ENCODE data around the gene CD33.
"Not testable (repeated sequence)": the region's sequence is repeated elsewhere in the genome, so short reads cannot be mapped to it uniquely, and the experiment has no call there.

The CD33 gene

DNA sequence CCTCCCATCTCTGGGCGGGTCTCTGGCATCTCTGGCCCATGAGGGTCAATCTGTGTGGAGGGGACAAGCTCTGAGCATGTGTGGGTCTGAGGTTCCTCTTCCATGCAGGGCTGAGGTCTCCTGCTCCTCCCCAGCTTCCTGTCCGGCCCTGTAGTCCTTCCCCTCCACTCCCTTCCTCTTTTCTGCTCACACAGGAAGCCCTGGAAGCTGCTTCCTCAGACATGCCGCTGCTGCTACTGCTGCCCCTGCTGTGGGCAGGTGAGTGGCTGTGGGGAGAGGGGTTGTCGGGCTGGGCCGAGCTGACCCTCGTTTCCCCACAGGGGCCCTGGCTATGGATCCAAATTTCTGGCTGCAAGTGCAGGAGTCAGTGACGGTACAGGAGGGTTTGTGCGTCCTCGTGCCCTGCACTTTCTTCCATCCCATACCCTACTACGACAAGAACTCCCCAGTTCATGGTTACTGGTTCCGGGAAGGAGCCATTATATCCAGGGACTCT, at the start of gene CD33:
Gene CD33 (plus strand): TSS at position 183 of the 496 bp plus-strand sequence. CDS start 39 bp downstream, at position 222.
- H3K27ac ChIP-seq (ENCODE audit: poor library complexity, severe bottlenecking); H3K36me3 ChIP-seq (ENCODE audit: low read depth); ATAC-seq (ENCODE audit: low read depth); H3K4me1 ChIP-seq (ENCODE audit: insufficient read depth, poor library complexity, severe bottlenecking); H3K9me3 ChIP-seq (ENCODE audit: severe bottlenecking); H3K4me3 ChIP-seq (ENCODE audit: severe bottlenecking); DNase-seq (ENCODE audit: low spot score): not testable (repeated sequence)
- H3K27me3 ChIP-seq (ENCODE audit: insufficient read depth, poor library complexity, severe bottlenecking), result peaks cover 49% of the 10 kb centered on the region

DNA sequence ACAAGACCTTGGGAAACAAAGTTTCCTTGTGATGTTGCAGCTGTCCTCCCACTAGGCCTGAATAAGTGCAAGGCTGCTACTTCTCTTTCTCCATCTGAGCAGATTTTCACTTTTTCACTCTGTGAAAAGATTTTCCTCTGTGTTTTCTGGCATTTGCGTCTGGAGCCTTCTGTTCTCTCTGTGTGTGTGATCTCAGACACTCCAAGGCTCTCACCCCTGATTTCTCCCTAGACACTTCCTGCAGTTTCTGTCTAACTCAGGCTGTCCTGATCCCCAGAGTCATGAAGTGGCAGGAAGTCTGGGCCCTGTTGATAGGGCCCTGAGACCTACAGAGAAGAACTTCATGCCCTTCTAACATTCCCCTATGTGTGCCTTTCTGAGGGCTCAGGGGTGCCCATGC, 45.6 kb upstream of the CD33 start:
- H3K4me3 ChIP-seq (ENCODE audit: severe bottlenecking), result no peak overlapping the region
- H3K9me3 ChIP-seq (ENCODE audit: severe bottlenecking), result no peaks in the 10 kb centered on the region
- TF ChIP-seq, protein P1, sequence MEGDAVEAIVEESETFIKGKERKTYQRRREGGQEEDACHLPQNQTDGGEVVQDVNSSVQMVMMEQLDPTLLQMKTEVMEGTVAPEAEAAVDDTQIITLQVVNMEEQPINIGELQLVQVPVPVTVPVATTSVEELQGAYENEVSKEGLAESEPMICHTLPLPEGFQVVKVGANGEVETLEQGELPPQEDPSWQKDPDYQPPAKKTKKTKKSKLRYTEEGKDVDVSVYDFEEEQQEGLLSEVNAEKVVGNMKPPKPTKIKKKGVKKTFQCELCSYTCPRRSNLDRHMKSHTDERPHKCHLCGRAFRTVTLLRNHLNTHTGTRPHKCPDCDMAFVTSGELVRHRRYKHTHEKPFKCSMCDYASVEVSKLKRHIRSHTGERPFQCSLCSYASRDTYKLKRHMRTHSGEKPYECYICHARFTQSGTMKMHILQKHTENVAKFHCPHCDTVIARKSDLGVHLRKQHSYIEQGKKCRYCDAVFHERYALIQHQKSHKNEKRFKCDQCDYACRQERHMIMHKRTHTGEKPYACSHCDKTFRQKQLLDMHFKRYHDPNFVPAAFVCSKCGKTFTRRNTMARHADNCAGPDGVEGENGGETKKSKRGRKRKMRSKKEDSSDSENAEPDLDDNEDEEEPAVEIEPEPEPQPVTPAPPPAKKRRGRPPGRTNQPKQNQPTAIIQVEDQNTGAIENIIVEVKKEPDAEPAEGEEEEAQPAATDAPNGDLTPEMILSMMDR (IDR thresholded peaks at IDR 0.05; ENCODE audit: poor library complexity, severe bottlenecking), result no peak
- peaks cover 4% of the 10 kb centered on the region for H3K27me3 ChIP-seq (ENCODE audit: insufficient read depth, poor library complexity, severe bottlenecking)
- H3K27ac ChIP-seq (ENCODE audit: poor library complexity, severe bottlenecking), result no peak overlapping the region
- no peaks in the 10 kb centered on the region for H3K36me3 ChIP-seq (ENCODE audit: low read depth)
- DNase-seq (ENCODE audit: low spot score), result no peak
- ATAC-seq (ENCODE audit: low read depth), result no peak
- H3K4me1 ChIP-seq (ENCODE audit: insufficient read depth, poor library complexity, severe bottlenecking), result no peaks in the 10 kb centered on the region

DNA sequence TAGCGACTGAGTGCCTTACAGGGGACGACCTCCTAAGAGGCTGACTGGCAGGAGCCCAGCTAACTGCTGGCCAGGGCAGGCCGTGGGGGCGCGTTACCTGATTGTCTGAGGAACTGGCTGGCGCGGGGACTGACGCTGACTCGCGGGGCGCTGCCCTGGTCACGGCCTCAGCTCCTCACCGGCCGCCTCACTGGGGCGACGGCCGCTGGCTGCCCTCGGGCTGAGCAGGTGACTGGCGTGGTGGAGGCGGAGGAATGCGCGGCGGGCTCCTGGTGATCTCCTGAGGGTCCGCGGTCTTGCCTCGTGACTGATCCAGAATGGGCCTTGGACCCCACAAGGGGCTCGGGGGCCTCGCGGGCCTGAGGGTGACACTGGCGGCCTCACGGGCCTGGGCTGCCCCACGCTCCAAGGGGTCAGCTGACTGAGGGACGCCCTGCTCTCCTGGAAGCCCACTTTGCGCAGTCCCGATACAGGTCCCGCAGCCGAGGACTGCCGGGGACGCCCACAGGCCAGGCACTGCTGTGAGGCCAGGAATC, 43.4 kb upstream of the CD33 start:
- H3K4me3 ChIP-seq (ENCODE audit: severe bottlenecking), result no peak overlapping the region
- H3K4me1 ChIP-seq (ENCODE audit: insufficient read depth, poor library complexity, severe bottlenecking), result no peaks in the 10 kb centered on the region
- no peak overlapping the region for H3K27ac ChIP-seq (ENCODE audit: poor library complexity, severe bottlenecking)
- no peaks in the 10 kb centered on the region for H3K9me3 ChIP-seq (ENCODE audit: severe bottlenecking)
- H3K27me3 ChIP-seq (ENCODE audit: insufficient read depth, poor library complexity, severe bottlenecking), result peaks cover 4% of the 10 kb centered on the region
- TF ChIP-seq, protein P1 (IDR thresholded peaks at IDR 0.05; ENCODE audit: poor library complexity, severe bottlenecking), result no peak
- no peaks in the 10 kb centered on the region for H3K36me3 ChIP-seq (ENCODE audit: low read depth)
- DNase-seq (ENCODE audit: low spot score) (no peak), ATAC-seq (ENCODE audit: low read depth) (no peak)

DNA sequence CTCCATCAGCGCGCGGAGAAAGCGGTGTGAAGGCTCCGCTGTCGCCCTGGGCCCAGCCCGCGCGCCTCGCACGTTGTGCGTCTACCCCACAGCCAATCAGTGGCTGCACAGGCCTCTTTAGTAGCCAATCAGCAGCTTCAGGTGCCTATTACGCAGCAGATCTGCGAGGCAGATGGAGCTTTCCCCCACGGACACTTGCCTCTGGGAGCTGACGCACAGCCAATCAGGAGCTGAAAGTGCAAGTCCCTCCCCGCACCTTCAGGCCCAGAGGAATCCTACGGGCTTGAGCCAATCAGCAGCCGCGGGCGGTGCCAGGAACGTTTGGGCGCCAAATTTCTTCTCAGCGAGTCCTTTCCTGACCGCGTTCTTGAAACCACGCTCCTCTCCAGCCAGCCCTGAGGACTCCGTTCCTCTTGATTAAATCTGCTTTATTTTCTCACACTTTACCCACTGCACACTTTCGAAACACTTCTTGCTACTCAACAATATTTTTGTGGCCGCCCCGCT, 42.9 kb upstream of the CD33 start:
- no peak overlapping the region for H3K27ac ChIP-seq (ENCODE audit: poor library complexity, severe bottlenecking)
- H3K27me3 ChIP-seq (ENCODE audit: insufficient read depth, poor library complexity, severe bottlenecking), result peaks cover 4% of the 10 kb centered on the region
- H3K4me3 ChIP-seq (ENCODE audit: severe bottlenecking), result no peak overlapping the region
- DNase-seq (ENCODE audit: low spot score), result no peak
- H3K9me3 ChIP-seq (ENCODE audit: severe bottlenecking), result no peaks in the 10 kb centered on the region
- H3K36me3 ChIP-seq (ENCODE audit: low read depth), result no peaks in the 10 kb centered on the region
- ATAC-seq (ENCODE audit: low read depth), result no peak
- no peaks in the 10 kb centered on the region for H3K4me1 ChIP-seq (ENCODE audit: insufficient read depth, poor library complexity, severe bottlenecking)
- TF ChIP-seq, protein P1 (IDR thresholded peaks at IDR 0.05; ENCODE audit: poor library complexity, severe bottlenecking), result no peak

DNA sequence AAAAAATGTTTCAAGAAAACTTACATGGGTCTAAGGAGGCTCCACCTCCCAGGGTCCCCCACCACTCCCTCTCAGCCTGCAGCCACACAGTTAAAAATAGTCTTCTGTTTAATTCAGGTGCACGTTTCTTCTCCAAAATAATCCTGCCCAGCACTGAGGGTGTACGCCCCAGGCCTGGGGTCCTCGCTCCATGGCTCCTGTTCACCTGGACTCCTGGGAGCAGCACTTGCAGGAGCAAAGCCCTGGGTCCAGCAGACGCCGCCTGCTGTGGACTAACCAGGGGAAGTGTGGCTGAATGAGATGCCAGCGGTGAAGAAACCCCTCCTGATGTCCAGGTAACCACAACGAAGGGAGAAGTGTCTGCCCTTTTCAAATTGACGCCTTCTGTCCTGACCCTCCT, 41.3 kb upstream of the CD33 start:
- ATAC-seq (ENCODE audit: low read depth), result no peak
- no peaks in the 10 kb centered on the region for H3K27me3 ChIP-seq (ENCODE audit: insufficient read depth, poor library complexity, severe bottlenecking)

More for the DNA sequence above, 41.3 kb upstream of the CD33 start:
- Histone ChIP-seq H3K4me1 (ENCODE audit: insufficient read depth, poor library complexity, severe bottlenecking) (no peaks in the 10 kb centered on the region), H3K9me3 (ENCODE audit: severe bottlenecking) (no peaks in the 10 kb centered on the region), H3K27ac (ENCODE audit: poor library complexity, severe bottlenecking) (no peak overlapping the region), H3K36me3 (ENCODE audit: low read depth) (no peaks in the 10 kb centered on the region), H3K4me3 (ENCODE audit: severe bottlenecking) (no peak overlapping the region)
- DNase-seq (ENCODE audit: low spot score), result no peak
- TF ChIP-seq, protein P1 (IDR thresholded peaks at IDR 0.05; ENCODE audit: poor library complexity, severe bottlenecking), result no peak

All from RWPE2 (cell line).